Vagina (tissue), 2 donors: ENCODE results near the gene ITGAV. TPM values are rescaled to one million over a fixed set of nuclear protein-coding genes. Genes with fewer than 3 reads are reported as not detected.

Experiments
- DNase-seq, 2 donors: peaks; one replicate each; pipeline ENCODE4 v3.0.0-alpha.2; 2017; ENCODE audit errors: extremely low spot score in 2 of 2
- H3K27ac ChIP-seq: fragments of 200-600 bp; sonication (generic); one replicate; pipeline ENCODE4 v1.5.1; 2019
- H3K27me3 ChIP-seq: fragments of 200-600 bp; sonication (generic); one replicate; pipeline ENCODE4 v1.5.1; 2019
- H3K36me3 ChIP-seq, 2 donors: fragments of 200-600 bp; sonication (generic); one replicate each; pipeline ENCODE4 v1.5.1; 2017 to 2019
- H3K4me1 ChIP-seq: fragments of 200-600 bp; sonication (generic); one replicate; pipeline ENCODE4 v1.5.1; 2019
- H3K4me3 ChIP-seq, 2 donors: fragments of 200-600 bp; sonication (generic); 1 replicate in 1 of 2; 2 replicates in 1 of 2; pipeline ENCODE4 v1.5.1; 2016 to 2019
- H3K9me3 ChIP-seq: fragments of 200-600 bp; sonication (generic); one replicate; pipeline ENCODE4 v1.5.1; 2019
- POLR2A ChIP-seq, 2 donors: fragments of 450-650 bp; IDR thresholded peaks; one replicate each; pipeline ENCODE4 v1.6.1; 2017; ENCODE audit warnings: antibody characterized with exemption in 2 of 2, mild to moderate bottlenecking in 2 of 2, moderate library complexity in 2 of 2
- POLR2AphosphoS5 ChIP-seq, 2 donors: sonication (generic); formaldehyde crosslinking; IDR thresholded peaks; one replicate each; pipeline ENCODE4 v1.9.0; 2017; ENCODE audit warnings: antibody characterized with exemption in 2 of 2, mild to moderate bottlenecking in 2 of 2, low read depth in 1 of 2; ENCODE audit not compliant: insufficient read depth in 1 of 2
- intact Hi-C: fragments of 100-400 bp; cut with DNase I; formaldehyde crosslinking; loops from one replicate; pipeline ENCODE4 v1.15.1; 2023
- total RNA-seq: library from RNA; depleted of rRNA; stranded (reverse); fragments of >200 nt; gene quantifications from one replicate; pipeline ENCODE4 v1.2.3, GENCODE V29; 2016
- TF ChIP-seq, protein P1 (sequence below), 3 experiments: fragments of 450-650 bp in 2 of 3; fragments of 200-600 bp in 1 of 3; sonication (generic) in 1 of 3; IDR thresholded peaks; one replicate each; pipeline ENCODE4 v1.5.1; 2017 to 2019; ENCODE audit warnings: antibody characterized with exemption in 3 of 3, mild to moderate bottlenecking in 2 of 3, moderate library complexity in 2 of 3

The ITGAV gene
- total RNA-seq, 1 donor from 2014 or later: 55.0 TPM

DNA sequence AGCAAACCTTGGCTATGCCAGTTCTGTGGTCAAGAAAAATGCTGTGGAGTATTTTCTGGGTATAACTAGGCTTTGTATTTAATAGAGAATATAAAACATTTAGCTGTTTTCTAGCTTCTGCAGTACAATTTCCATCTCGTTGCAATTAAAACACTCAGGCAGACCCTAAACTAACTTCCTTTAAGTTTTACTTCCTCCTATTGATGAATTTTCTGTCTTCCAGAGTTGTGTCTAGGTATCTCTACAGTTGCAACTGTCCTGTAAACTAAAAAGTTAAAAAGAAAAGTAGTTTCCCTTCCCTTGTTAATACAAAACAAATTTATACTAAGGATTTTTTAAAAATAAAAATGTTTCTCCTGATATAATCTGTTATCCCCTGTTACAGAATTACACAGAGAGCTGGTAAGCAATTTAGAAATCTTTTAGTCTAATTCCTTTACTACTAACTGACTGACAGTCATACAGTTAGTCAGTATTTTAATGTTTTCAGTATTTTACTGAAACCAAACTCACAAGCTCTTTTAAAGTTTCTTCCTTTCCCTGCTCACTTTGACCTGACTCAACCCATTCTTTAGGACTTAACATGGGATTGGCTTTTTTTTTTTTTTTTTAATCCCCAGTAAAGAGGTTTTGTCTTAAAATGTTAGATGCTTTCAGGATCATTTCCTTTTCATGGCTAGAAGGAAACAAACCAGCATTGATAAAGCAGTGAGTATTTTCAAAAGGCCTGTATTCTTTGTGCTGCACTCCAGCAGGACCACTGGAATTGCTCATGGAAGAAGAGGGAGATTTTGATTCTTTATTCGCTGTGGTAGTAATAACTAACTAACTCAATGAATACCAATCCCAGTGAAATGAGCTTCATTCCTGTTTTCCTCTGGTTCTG lies 22.9 kb downstream of the ITGAV start:
- no peaks in the 10 kb centered on the region for H3K27me3 ChIP-seq
- H3K27ac ChIP-seq: no peak overlapping the region
- intact Hi-C loops: no loop called here
- no peak overlapping the region for H3K4me3 ChIP-seq
- TF ChIP-seq, protein P1, sequence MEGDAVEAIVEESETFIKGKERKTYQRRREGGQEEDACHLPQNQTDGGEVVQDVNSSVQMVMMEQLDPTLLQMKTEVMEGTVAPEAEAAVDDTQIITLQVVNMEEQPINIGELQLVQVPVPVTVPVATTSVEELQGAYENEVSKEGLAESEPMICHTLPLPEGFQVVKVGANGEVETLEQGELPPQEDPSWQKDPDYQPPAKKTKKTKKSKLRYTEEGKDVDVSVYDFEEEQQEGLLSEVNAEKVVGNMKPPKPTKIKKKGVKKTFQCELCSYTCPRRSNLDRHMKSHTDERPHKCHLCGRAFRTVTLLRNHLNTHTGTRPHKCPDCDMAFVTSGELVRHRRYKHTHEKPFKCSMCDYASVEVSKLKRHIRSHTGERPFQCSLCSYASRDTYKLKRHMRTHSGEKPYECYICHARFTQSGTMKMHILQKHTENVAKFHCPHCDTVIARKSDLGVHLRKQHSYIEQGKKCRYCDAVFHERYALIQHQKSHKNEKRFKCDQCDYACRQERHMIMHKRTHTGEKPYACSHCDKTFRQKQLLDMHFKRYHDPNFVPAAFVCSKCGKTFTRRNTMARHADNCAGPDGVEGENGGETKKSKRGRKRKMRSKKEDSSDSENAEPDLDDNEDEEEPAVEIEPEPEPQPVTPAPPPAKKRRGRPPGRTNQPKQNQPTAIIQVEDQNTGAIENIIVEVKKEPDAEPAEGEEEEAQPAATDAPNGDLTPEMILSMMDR (IDR thresholded peaks at IDR 0.05): no peak
- no peaks in the 10 kb centered on the region for H3K36me3 ChIP-seq
- peaks cover 16% of the 10 kb centered on the region for H3K4me1 ChIP-seq
- H3K9me3 ChIP-seq: no peaks in the 10 kb centered on the region
- no peak for DNase-seq

DNA sequence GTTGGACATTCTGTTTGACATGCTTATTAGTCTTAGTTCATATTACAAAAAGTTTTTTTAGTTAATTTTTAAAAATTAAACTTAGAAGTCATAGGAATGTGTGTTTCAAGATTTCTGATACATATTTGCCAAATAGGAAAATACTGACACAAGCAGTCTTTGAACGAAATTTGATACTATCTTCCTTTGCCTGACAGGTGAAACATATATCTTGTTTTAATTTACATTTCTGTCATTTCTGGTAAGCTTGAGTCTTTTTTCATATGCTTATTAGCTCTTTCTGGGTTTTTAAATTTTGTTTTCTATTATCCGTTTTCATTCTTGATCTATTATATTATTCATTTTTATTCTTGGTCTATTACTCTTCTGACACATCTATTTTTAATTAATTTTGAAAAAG lies 24.5 kb downstream of the ITGAV start:
- no peak for DNase-seq
- Histone ChIP-seq H3K27me3 (no peaks in the 10 kb centered on the region), H3K36me3 (no peaks in the 10 kb centered on the region), H3K9me3 (no peaks in the 10 kb centered on the region), H3K4me3 (no peak overlapping the region), H3K4me1 (peaks cover 16% of the 10 kb centered on the region), H3K27ac (no peak overlapping the region)
- TF ChIP-seq, protein P1 (IDR thresholded peaks at IDR 0.05): no peak
- no peak for TF ChIP-seq POLR2AphosphoS5 (IDR thresholded peaks at IDR 0.05; ENCODE audit: insufficient read depth in 1 of 2, low read depth in 1 of 2)
- TF ChIP-seq POLR2A (IDR thresholded peaks at IDR 0.05): no peak
- intact Hi-C loops: no loop called here

DNA sequence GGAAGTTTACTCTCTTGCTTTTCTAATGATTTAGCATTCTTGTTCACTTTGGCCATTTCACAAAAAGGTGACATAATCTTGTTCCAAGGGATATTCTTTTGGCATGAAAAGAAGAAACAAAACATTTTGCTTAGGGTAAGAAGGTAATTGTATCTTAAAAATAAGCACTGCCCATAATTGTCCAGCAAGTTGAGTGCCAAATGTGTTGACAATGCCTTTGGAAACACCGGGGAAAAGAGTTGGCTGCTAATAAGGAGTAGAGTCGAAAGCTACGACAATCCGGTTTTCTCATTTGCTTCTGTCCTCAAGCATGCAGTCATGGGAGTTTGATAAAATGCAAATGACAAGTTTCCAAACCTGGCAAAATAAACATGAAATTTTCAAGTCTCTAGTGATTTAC lies 27.3 kb downstream of the ITGAV start:
- Histone ChIP-seq H3K27me3 (no peaks in the 10 kb centered on the region), H3K27ac (no peak overlapping the region), H3K36me3 (no peaks in the 10 kb centered on the region), H3K9me3 (no peaks in the 10 kb centered on the region), H3K4me3 (no peak overlapping the region), H3K4me1 (peaks cover 7% of the 10 kb centered on the region)
- intact Hi-C loops: no loop called here
- TF ChIP-seq, protein P1 (IDR thresholded peaks at IDR 0.05): no peak
- TF ChIP-seq POLR2AphosphoS5 (IDR thresholded peaks at IDR 0.05; ENCODE audit: insufficient read depth in 1 of 2, low read depth in 1 of 2) (no peak), POLR2A (IDR thresholded peaks at IDR 0.05) (no peak)
- DNase-seq: no peak

DNA sequence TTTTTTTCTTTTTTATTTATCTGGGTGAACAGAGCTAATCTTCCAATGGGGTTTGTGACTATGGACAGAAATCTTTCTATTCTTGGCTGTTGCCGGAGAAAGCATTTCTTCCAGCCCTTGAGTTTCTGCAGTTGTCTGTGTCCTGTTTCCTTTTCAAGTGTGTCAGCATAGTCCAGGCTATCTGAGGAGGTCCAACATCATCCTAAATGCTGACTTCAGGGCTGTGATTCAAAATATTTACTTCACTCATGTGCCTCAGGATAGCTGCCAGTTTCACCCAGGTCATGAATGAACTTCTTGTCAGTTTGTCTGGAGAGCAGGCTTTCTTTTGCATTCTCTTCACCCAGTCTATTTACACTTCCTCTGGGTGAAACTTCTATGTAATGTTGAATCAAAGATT lies 27.9 kb downstream of the ITGAV start:
- peaks cover 0 to 1% of the 10 kb centered on the region in 2 donors for H3K36me3 ChIP-seq
- DNase-seq: no peak
- peaks cover 1% of the 10 kb centered on the region for H3K4me1 ChIP-seq
- TF ChIP-seq, protein P1 (IDR thresholded peaks at IDR 0.05): no peak
- TF ChIP-seq POLR2AphosphoS5 (IDR thresholded peaks at IDR 0.05; ENCODE audit: insufficient read depth in 1 of 2, low read depth in 1 of 2): no peak
- H3K27me3 ChIP-seq: no peaks in the 10 kb centered on the region
- H3K9me3 ChIP-seq: no peaks in the 10 kb centered on the region
- intact Hi-C loops: no loop called here
- H3K27ac ChIP-seq: no peak overlapping the region
- H3K4me3 ChIP-seq: no peak overlapping the region

DNA sequence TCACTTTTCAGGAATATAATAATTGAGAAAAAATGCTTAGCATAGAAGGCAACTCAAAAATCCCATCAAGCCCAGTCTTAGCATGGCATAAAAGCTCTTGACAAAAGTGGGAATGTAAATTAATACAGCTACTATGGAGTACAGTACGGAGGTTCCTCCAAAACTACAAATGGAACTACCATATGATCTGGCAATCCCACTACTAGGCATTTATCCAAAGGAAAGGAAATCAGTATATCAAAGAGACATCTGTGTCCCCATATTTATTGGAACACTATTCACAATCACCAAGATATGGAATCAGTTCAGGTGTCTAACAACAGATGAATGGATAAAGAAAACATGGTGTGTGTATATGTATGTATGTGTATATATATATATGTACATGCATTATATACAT lies 28.8 kb downstream of the ITGAV start:
- TF ChIP-seq POLR2A (IDR thresholded peaks at IDR 0.05): no peak
- TF ChIP-seq POLR2AphosphoS5 (IDR thresholded peaks at IDR 0.05; ENCODE audit: insufficient read depth in 1 of 2, low read depth in 1 of 2): no peak
- TF ChIP-seq, protein P1 (IDR thresholded peaks at IDR 0.05): no peak
- Histone ChIP-seq H3K36me3 (peaks cover 0 to 11% of the 10 kb centered on the region in 2 donors), H3K4me1 (no peaks in the 10 kb centered on the region), H3K27ac (no peak overlapping the region), H3K9me3 (no peaks in the 10 kb centered on the region), H3K27me3 (no peaks in the 10 kb centered on the region), H3K4me3 (no peak overlapping the region)
- no peak for DNase-seq
- intact Hi-C loops: no loop called here
